IPS-NIHi7 (cell line): Measurements from ENCODE around the gene TUBGCP5.

Experiments
- DNase-seq: peaks from one replicate; pipeline ENCODE4 v3.0.0; 2012; ENCODE audit warnings: mixed read lengths; ENCODE audit errors: extremely low spot score

TUBGCP5 gene

GRCh38 chr15:22978691-22979237, 60.6 kb downstream of the TUBGCP5 start:
- no peak for DNase-seq

- no peak for DNase-seq
Measured at GRCh38 chr15:22974745-22975144, 64.6 kb downstream of the TUBGCP5 start.

- DNase-seq, result no peak
Measured at GRCh38 chr15:22973987-22974386, 65.4 kb downstream of the TUBGCP5 start.

GRCh38 chr15:22973286-22973685, 66.1 kb downstream of the TUBGCP5 start:
- no peak for DNase-seq

- no peak for DNase-seq
Measured at GRCh38 chr15:22969489-22969888, 69.9 kb downstream of the TUBGCP5 start.

- DNase-seq, result no peak
Measured at GRCh38 chr15:22968366-22968765, 71.0 kb downstream of the TUBGCP5 start.

- DNase-seq, result no peak
Measured at GRCh38 chr15:22967084-22967770, 72.1 kb downstream of the TUBGCP5 start.

GRCh38 chr15:22966321-22967083, 72.9 kb downstream of the TUBGCP5 start:
- DNase-seq, result no peak

GRCh38 chr15:22963641-22964040, 75.7 kb downstream of the TUBGCP5 start:
- DNase-seq, result no peak

- no peak for DNase-seq
Measured at GRCh38 chr15:22962611-22963010, 76.8 kb downstream of the TUBGCP5 start.

- no peak for DNase-seq
Measured at GRCh38 chr15:22961762-22962161, 77.6 kb downstream of the TUBGCP5 start.

- DNase-seq, result no peak
Measured at GRCh38 chr15:22960556-22960955, 78.8 kb downstream of the TUBGCP5 start.

GRCh38 chr15:22960126-22960525, 79.2 kb downstream of the TUBGCP5 start:
- DNase-seq, result no peak

- no peak for DNase-seq
Measured at GRCh38 chr15:22959321-22960101, 79.9 kb downstream of the TUBGCP5 start.

- DNase-seq, result no peak
Measured at GRCh38 chr15:22958487-22959280, 80.7 kb downstream of the TUBGCP5 start.

GRCh38 chr15:22956978-22957260, 82.5 kb downstream of the TUBGCP5 start:
- DNase-seq, result no peak

GRCh38 chr15:22956257-22956977, 83.0 kb downstream of the TUBGCP5 start:
- no peak for DNase-seq

GRCh38 chr15:22955544-22956119, 83.7 kb downstream of the TUBGCP5 start:
- DNase-seq, result no peak

GRCh38 chr15:22954798-22955543, 84.4 kb downstream of the TUBGCP5 start:
- DNase-seq, result no peak

- DNase-seq, result no peak
Measured at GRCh38 chr15:22954326-22954725, 85.0 kb downstream of the TUBGCP5 start.
